Stimulated activated CD4-positive, alpha-beta T cell treated with anti-CD3 and anti-CD28 coated beads, TNF-alpha, amount 100 ng/mL, for 24 hours (primary cell): ENCODE measurements around the gene FHDC1.
"Not testable (repeated sequence)": the region's sequence is repeated elsewhere in the genome, so short reads cannot be mapped to it uniquely, and the experiment has no call there.

ENCODE experiments used
- DNase-seq, 3 experiments: peaks; one replicate each; pipeline ENCODE4 v3.0.0-alpha.2; 2020; ENCODE audit warnings: low read depth in 3 of 3

Gene FHDC1, protein sequence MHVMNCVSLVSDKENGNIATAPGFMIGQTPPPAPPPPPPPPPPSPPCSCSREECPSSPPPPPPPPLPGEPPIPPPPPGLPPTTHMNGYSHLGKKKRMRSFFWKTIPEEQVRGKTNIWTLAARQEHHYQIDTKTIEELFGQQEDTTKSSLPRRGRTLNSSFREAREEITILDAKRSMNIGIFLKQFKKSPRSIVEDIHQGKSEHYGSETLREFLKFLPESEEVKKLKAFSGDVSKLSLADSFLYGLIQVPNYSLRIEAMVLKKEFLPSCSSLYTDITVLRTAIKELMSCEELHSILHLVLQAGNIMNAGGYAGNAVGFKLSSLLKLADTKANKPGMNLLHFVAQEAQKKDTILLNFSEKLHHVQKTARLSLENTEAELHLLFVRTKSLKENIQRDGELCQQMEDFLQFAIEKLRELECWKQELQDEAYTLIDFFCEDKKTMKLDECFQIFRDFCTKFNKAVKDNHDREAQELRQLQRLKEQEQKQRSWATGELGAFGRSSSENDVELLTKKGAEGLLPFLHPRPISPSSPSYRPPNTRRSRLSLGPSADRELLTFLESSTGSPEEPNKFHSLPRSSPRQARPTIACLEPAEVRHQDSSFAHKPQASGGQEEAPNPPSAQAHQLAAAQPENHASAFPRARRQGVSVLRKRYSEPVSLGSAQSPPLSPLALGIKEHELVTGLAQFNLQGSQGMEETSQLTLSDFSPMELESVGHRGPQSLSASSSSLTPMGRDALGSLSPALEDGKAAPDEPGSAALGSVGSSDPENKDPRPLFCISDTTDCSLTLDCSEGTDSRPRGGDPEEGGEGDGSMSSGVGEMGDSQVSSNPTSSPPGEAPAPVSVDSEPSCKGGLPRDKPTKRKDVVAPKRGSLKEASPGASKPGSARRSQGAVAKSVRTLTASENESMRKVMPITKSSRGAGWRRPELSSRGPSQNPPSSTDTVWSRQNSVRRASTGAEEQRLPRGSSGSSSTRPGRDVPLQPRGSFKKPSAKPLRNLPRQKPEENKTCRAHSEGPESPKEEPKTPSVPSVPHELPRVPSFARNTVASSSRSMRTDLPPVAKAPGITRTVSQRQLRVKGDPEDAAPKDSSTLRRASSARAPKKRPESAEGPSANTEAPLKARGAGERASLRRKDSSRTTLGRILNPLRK

DNA sequence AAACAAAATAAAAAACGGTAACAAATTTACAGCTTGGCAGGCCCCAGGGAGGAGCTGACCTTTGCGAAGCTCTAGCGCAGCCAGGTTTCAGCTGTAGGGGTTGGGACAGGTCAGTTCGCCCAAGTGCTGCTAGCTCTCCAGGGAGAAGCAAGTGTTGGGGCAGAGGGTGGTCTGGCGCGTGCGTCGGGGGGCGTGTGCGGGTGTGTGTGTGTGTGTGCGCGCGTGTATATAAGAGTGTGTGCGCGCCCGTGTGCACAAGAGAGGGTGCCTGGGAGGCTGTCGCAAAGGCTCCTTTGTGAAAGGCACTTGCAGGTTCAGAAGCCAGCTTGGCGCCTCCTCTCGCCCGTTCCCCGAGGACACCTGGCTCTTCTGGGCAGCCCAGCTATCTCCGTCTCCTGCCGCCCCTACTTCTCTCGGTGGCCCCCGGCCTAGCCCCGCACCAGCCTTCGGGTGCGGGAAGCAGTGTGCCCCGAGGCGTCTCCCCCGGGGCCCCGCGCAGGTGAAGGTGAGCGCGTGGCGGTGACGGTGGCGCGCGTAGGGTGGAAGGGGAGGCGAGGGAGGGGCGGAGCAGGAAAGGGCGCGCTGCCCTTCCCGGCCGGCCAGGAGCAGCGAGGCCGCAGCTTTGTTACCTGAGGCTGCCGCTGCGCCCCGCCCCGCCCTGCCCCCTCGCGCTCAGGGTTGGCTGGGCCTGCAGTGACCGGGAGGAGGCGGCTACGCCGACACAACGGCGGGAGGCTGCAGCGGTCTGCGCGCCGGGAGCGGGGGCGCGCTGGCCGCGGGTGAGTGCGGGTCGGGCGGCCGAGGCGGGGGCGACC lies at the start of gene FHDC1:
Gene FHDC1 (plus strand): TSS at position 693 of the 815 bp plus-strand sequence. CDS start 6,735 bp downstream, outside the sequence.
- DNase-seq, result peak in 1 of 3 experiments; percentile 21

DNA sequence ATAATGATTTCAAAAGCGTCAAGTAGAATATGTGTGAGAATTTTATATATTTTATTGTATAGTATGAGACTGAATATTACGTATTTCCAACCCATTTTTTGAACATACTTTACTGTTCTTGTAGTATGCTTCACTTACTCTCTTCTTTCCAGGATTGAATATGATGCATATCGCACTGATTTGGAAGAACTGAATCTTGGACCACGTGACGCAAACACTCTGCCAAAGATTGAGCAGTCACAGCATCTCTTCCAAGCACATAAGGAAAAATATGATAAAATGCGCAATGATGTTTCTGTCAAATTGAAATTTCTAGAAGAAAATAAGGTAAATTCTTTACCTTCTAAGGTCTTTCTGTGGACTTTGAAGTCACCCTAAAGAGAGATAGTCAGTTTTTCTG lies 48.1 kb upstream of the FHDC1 start:
- DNase-seq, result no peak

DNA sequence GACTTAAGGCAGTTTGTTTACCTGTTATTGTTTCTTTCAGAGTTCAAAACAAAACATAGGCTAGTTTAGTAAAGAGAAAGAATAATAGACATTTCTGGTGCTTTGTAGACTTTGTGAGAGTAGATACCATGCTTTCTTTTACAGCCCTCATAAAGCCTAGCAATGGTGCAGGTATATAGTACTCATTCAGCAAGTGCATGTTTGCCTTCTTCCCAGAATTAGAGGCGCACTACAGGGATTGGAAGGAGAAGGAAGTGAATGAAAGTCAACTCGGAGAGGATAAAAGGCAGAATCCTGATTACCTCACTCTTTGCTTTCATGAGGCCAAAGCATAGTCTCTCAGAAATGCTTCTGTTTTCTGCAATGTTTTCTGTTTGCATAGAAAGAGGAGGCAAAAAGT lies 43.1 kb upstream of the FHDC1 start:
- no peak for DNase-seq

DNA sequence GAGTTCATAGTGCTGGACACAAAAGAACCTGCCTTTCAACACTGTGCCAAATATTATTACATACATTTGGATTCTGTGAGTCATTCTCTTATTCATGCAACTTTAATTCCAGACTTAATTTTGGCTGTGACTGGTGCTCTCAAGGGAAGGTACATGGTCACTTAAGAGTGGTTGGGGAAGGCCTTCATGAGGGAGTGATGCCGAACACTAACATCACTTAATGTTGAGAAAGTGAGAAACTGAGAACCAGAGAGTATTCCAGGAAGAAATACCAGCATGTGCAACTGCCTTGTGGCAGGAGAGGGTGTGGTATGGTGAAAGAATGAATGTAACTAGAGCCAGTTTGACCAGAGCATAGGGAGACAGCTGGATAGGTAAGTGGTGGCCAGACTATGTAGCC lies 41.5 kb upstream of the FHDC1 start:
- no peak for DNase-seq

DNA sequence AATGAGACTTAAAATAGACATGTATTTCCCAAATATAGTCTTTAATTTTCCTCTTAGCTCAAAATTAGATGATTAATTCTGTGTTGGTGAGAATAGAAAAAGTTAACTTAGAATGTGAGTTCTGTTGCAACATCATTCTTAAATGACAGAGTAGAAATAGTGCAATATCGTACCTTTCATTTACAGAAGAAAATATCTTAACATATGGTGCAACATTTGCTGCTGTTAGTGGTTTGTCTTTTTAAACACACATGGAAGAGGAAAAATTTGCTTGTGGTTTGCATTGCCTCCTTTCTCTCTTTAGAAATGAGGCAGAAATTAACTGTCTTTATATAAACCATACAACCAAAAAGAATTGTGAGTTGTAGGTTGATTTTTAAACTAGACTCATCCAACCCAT lies 39.3 kb upstream of the FHDC1 start:
- DNase-seq, result no peak

DNA sequence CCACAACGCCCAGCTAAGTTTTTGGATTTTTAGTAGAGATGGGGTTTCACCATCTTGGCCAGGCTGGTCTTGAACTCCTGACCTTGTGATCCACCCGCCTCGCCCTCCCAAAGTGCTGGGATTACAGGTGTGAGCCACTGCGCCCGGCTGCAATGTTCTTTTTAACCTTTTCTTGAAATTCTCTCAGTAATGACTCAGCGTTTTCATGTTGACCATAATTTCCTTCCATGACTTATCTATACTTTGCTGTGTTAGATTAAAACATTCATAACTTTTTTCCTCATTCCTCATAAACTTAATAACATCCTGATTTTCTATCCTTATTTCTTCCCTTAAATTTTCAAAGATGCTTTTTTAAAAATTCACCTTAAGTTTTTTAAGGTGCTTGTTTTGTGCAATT lies 38.0 kb upstream of the FHDC1 start:
- not testable (repeated sequence) for DNase-seq

DNA sequence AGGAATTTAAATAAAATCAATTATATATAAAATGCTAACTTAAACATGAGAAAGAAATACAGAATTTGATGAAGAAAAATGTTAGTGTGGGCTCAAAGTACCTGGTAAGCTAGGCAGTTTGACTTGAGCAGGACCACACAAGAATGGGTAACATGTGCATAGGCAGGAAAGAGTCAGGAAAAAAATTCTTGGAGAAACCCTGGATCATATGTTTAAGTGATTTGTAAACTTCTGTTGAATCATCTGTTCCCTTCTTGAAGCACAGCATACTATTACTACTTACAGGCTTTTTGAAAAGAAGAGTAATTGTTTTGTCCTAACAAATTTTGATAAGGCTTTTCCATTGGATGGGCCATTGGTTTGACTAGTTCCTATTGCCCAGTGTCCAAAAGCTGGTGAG lies 37.5 kb upstream of the FHDC1 start:
- DNase-seq, result no peak

DNA sequence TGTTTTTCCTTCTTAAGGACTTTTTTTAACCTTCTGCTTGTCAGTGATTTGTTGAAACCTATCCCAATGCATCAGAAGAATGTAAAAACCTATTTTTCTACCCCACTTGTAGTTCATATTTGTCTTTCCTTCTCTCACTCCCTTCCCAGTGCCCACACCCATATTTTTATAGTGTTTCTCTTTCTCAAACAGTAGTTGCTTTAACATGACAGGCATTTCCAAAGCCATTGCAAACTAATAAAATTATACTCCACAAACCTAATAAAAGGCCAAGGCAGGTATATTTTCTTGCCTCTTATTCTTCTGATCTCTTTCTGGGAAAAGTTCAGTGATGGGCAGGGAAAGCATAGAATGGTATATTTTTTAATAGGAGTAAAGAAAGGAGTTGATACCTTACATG lies 35.7 kb upstream of the FHDC1 start:
- no peak for DNase-seq

DNA sequence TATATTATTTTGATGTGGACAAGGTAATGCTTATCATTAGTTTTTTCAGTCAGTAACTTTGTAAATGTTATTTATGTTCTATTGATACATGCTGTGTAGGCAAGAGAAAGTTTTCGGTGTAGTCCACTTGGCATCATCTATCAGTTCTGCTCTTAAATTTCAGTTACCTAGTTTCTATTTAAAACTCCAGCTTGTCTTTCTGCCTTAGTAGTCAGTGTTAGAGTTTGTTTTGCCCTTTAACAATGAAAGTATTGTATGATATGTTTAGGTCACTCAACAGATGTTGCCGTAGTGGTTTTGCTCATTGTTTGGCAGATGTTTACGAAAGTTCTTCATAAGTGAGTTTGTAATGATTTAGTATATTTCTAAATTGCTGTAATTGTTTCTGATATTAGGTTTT lies 34.9 kb upstream of the FHDC1 start:
- no peak for DNase-seq

DNA sequence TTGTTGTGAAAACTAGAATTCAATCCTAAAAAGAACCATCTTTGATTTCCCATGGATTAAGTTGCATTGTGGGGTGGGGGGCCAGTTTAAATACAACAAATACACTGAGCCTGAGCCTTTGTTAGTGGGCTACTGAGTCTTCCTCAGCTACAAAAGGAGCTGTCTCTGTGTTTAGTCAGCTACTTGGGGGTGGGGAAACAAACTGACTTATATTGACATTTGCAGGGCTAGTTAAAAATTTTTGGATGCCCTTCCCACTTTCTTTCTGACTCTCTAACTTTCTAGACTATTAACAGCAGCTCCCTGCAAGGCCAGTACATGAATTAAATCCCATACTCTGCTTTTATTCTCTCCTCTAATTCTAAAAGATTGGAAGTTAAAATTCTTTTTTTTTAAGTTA lies 32.5 kb upstream of the FHDC1 start:
- DNase-seq, result no peak

DNA sequence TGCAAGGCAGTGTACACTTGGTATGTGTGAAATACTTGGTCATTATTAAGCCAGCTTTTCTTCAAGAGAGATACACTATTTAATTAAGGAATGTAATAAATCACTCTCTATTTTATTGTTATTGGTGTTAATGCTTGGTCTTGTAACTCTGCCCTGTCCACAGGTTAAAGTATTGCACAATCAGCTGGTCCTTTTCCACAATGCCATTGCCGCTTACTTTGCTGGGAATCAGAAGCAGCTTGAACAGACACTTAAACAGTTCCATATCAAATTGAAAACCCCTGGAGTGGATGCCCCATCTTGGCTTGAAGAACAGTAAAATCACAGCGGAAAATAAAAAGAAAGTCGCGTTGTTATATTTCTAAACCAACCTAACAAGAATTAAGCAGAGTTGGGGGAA lies 26.2 kb upstream of the FHDC1 start:
- no peak for DNase-seq

DNA sequence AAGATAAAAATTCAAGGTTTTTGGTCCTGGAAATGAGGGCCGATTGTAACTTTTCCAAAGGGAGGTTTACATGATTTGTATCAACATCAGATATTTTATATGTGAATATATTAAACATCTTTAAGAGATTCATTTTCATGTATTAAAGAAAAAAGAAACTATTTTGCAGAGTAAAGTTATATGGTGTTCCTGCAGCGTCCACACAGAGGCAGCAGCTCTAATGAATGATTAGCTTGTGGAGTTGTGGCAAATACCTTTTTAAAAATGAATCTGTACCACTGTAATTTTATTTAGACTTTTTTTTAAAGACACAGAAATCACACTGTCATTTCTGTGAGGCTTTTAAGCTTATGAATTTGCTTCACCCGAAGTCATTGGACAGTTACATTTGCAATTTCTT lies 25.6 kb upstream of the FHDC1 start:
- no peak for DNase-seq

DNA sequence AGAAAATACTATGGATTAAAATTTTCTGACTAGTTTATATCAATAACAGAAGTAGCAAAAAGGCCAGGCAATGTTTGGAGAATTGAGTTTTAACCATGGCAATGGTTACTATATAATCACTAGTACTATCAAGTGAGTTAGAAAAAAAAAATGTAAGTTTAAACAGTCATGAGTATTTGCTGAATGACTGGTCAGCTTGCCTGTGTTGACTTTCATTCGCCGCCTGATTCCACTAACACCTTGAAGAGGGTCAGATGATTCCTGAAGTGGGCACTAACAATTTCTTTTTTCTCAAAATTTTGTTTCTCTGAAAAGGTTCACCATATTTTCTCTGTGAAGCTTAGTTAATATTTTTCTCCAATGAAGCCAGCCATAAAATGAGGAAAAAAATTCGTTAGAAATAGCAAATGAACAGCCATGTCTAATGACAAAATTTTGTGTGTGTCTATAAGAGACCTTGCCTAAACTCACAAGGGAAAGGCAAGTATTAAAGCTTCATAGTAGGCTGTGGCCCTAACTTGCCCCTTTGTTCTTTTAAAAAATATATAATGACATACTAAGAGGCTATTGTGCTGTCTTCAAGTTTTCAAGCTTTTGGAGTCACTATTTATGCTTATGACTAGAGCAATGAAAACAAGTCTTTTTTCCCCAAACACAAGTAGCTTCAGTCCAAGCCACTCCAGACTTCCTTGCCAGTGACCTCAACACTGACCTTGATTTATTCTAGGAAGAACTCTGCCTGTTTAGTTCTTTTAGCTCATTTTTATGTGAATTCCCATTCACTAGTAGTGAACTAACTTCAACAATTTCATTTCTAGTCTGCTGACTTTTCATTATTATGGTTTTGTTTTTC lies 18.4 kb upstream of the FHDC1 start:
- no peak for DNase-seq

DNA sequence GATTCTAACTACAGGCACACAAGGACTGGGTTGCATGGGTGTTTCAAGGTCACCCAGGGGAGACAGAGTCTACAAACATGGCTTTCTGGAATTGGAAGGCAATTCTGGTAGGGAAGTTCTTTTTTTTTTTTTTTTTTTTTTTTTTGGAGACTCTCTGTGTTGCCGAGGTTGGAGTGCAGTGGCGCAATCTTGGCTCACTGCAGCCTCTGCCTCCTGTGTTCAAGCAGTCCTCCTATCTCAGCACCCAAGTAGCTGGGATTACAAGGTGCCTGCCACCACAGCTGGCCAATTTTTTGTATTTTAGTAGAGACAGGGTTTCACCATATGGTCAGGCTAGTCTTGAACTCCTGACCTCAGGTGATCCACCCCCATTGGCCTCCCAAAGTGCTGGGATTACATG lies 16.3 kb upstream of the FHDC1 start:
- no peak for DNase-seq

DNA sequence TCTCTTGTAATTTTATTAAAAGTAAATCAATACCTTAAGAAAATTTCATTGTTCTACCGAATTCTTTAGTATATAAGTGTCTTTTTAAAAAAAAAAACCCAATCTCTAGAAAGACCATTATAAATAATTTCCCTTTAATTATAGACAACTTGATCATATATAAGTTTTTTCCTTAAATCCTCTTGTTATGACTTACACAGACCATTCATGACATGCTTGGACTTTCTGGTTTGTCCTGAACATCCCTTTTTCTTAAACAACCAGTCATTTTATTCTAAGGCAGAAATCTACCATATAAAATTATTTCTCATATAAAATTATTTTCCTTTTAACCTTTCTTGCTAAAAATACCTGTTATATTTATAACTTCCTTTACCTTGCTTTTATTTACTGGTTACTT lies 15.4 kb upstream of the FHDC1 start:
- no peak for DNase-seq

DNA sequence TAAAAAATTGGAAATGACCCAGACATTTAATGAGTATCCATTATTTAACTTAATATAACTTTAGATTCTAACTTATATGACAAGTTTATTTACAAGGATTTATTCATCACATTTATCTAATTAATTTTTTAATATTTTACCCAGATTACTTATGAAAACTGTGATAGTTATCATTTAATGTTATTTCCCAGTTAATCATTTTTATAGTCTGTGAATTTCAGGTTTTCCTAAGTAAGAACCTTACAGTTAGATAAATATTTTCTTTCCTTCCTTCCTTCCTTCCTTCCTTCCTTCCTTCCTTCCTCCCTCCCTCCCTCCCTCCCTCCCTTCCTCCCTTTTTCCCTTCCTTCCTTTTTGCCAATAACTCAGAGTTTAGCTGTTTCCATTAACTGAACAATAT lies 14.8 kb upstream of the FHDC1 start:
- no peak for DNase-seq

DNA sequence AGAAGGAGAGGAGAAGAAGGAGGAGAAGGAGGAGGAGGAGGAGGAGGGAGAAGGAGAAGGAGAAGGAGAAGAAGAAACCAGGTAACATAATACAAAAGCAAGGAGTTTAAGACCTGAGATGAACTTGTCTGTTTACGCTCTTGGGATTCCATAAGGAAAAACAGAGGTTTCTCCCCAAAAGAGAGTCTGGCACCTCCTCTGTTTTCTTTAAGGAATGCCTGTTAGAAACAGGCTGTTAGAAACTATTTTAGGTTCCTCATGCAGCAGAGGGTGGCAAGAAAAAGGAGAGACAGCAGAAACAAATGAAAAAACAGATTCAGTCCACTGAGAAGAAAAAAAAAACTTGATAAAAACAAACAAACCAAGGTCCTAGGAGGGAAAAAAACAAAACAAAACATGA lies 10.3 kb upstream of the FHDC1 start:
- DNase-seq, result no peak

DNA sequence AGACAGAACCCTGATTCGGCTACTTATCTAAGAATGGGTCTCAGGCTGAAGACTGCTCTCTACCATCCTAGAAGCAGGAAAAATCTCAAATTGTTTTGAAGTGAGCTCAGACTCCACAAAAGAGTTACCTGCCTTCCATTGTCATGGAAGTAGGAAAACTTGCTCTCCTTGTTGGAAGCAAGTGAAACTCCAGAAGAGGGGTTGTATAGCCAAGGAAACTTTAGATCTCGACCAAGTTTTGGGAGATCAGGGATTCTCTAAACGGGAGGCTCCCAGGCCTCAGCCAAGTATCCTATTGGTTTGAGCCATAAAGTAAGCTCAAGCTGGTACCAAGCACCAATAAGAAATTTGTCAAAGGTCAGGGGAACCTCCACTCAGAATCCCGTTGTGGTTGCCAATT lies 9.2 kb upstream of the FHDC1 start:
- no peak for DNase-seq

DNA sequence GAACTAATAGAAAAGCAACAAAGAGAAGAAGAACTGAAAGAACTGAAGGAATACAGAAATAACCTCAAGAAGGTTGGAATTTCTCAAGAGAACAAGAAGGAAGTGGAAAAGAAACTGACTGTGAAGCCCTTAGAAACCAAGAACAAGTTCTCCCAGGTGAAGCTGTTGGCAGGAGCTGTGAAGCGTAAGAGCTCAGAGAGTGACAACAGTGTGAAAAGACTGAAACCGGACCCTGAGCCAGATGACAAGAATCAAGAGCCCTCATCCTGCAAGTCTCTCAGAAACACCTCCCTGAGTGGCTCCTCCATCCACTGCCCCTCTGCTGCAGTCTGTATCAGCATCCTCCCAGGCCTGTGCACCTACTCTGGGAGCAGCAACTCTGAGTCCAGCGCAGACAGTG lies 8.4 kb upstream of the FHDC1 start:
- DNase-seq, result no peak

DNA sequence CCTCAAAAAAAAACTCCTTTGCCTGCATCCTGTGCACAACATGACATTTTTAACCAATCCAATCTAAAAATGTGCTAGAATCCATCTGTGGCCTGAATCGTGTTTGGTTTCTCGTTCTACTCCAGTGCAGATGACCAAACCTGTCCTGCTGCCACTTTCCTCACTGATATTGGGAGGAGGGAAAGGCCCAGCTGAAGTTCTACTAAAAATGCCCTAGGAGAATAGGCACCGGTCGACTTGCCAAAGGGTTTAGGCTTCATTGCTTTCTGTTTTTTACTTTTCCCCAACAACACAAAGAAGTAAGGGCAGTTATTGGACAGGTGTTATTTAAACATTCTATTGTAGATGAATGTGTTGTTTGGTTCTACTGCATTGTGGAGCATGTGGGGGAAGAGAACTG lies 7.8 kb upstream of the FHDC1 start:
- no peak for DNase-seq

DNA sequence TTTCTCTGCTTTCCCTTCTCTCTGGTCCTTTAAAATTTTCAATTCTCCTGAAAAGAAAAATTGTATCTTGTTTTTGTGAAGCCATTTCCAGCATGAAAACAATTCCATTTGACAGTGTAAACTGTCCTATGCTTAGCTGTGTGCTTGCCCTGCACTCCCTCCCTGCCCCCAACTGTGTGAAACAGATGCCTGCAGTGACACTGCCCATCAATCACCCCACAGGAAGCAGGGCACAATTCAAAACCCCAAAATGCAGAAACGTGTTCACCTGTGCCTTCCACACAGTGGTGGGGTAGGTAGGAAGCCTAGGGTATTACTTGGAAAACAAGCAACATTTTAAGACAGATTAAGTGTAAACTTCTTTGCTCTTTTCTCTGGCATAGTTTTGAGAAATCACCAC lies 6.2 kb upstream of the FHDC1 start:
- no peak for DNase-seq
